ENCODE measurements around the gene MAGED1. TPM values are rescaled to one million over a fixed set of nuclear protein-coding genes. Genes with fewer than 3 reads are reported as not detected.
A peak's percentile ranks its signal among the peaks of the same experiment; 100 is the strongest.

The MAGED1 gene
- total and polyA plus RNA-seq, 2 experiments from 2014 or later = 293 to 351 TPM

- peak overlapping the region; percentile 97 for H3K4me2 ChIP-seq (ENCODE audit: unreplicated experiment)
- H3K9me3 ChIP-seq (ENCODE audit: low read depth) = no peaks in the 10 kb centered on the region
- no peak overlapping the region for H2AFZ ChIP-seq
- peak overlapping the region; percentile 100 for H3K9ac ChIP-seq
- no peaks in the 10 kb centered on the region for H3K9me2 ChIP-seq (ENCODE audit: insufficient read depth)
- H3K27me3 ChIP-seq (replicated peaks; ENCODE audit: insufficient read depth) = no peaks in the 10 kb centered on the region
- peak overlapping the region; percentile 91 for H3K27ac ChIP-seq
- H3K36me3 ChIP-seq (ENCODE audit: low read depth) = no peaks in the 10 kb centered on the region; the same call in 1 of the 2 replicates
- peak overlapping the region; percentile 97 for H3K4me3 ChIP-seq
- H3K4me1 ChIP-seq (ENCODE audit: insufficient read depth) = peaks cover 16% of the 10 kb centered on the region
- in situ Hi-C loops (cut with MboI) = no loop called here
- peaks cover 23% of the 10 kb centered on the region for H3F3A ChIP-seq (ENCODE audit: insufficient read depth)
- TF ChIP-seq EZH2 (IDR thresholded peaks at IDR 0.05; ENCODE audit: insufficient read depth, poor library complexity, severe bottlenecking) (no peak), EZH2phosphoT487 (IDR thresholded peaks at IDR 0.05; ENCODE audit: insufficient read depth, low read depth) (no peak)
- H4K20me1 ChIP-seq (ENCODE audit: insufficient read depth) = peaks cover 4% of the 10 kb centered on the region; the same call in 1 of the 2 replicates
- peaks cover 48% of the 10 kb centered on the region for H3K79me2 ChIP-seq (ENCODE audit: insufficient read depth)
- DNase-seq = peak; percentile 53
- WGBS, 2 experiments (ENCODE audit: low coverage in 1 of 2, low lambda C conversion rate in 2 of 2, missing lambda C conversion rate in 2 of 2) = 1% methylated on average over 20 to 28 of the region's 32 CpGs
Measured at GRCh38 chrX:51893931-51894696, 691 bp downstream of the MAGED1 start.

- no peaks in the 10 kb centered on the region for H3K9me3 ChIP-seq (ENCODE audit: low read depth)
- in situ Hi-C loops (cut with MboI) = no loop called here
- 1 to 2% methylated on average over 9 to 25 of the region's 25 CpGs for WGBS, 2 experiments (ENCODE audit: low coverage in 1 of 2, low lambda C conversion rate in 2 of 2, missing lambda C conversion rate in 2 of 2)
- H3K9ac ChIP-seq = peak overlapping the region; percentile 100
- no peaks in the 10 kb centered on the region for H3K9me2 ChIP-seq (ENCODE audit: insufficient read depth)
- peaks cover 48% of the 10 kb centered on the region for H3K79me2 ChIP-seq (ENCODE audit: insufficient read depth)
- H3K27ac ChIP-seq = peak overlapping the region; percentile 8; the same call in 1 of the 2 replicates
- H2AFZ ChIP-seq = no peak overlapping the region
- no peaks in the 10 kb centered on the region for H3K27me3 ChIP-seq (replicated peaks; ENCODE audit: insufficient read depth)
- H3K4me3 ChIP-seq = peak overlapping the region; percentile 97
- no peak for TF ChIP-seq EZH2phosphoT487 (IDR thresholded peaks at IDR 0.05; ENCODE audit: insufficient read depth, low read depth)
- TF ChIP-seq EZH2 (IDR thresholded peaks at IDR 0.05; ENCODE audit: insufficient read depth, poor library complexity, severe bottlenecking) = no peak
- H3K4me1 ChIP-seq (ENCODE audit: insufficient read depth) = peaks cover 19% of the 10 kb centered on the region
- peak overlapping the region; percentile 97 for H3K4me2 ChIP-seq (ENCODE audit: unreplicated experiment)
- peaks cover 25% of the 10 kb centered on the region for H3F3A ChIP-seq (ENCODE audit: insufficient read depth)
- peak; percentile 52 for DNase-seq
- peaks cover 7% of the 10 kb centered on the region; the same call in 1 of the 2 replicates for H3K36me3 ChIP-seq (ENCODE audit: low read depth)
- H4K20me1 ChIP-seq (ENCODE audit: insufficient read depth) = peaks cover 4% of the 10 kb centered on the region; the same call in 1 of the 2 replicates
Measured at GRCh38 chrX:51894697-51895336, 1.4 kb downstream of the MAGED1 start.

- 80 to 85% methylated on average over 10 to 12 of the region's 12 CpGs for WGBS, 2 experiments (ENCODE audit: low coverage in 1 of 2, low lambda C conversion rate in 2 of 2, missing lambda C conversion rate in 2 of 2)
- Histone ChIP-seq H3K9me2 (ENCODE audit: insufficient read depth) (no peaks in the 10 kb centered on the region), H3K27me3 (replicated peaks; ENCODE audit: insufficient read depth) (no peaks in the 10 kb centered on the region), H3K27ac (no peak overlapping the region), H3K9me3 (ENCODE audit: low read depth) (no peaks in the 10 kb centered on the region), H3K36me3 (ENCODE audit: low read depth) (peaks cover 24% of the 10 kb centered on the region; the same call in 1 of the 2 replicates), H3K79me2 (ENCODE audit: insufficient read depth) (peaks cover 48% of the 10 kb centered on the region), H4K20me1 (ENCODE audit: insufficient read depth) (peaks cover 4% of the 10 kb centered on the region; the same call in 1 of the 2 replicates), H3K4me1 (ENCODE audit: insufficient read depth) (peaks cover 16% of the 10 kb centered on the region), H3F3A (ENCODE audit: insufficient read depth) (peaks cover 30% of the 10 kb centered on the region), H2AFZ (no peak overlapping the region), H3K4me3 (peak overlapping the region; percentile 97; the same call in 1 of the 2 replicates), H3K9ac (no peak overlapping the region), H3K4me2 (ENCODE audit: unreplicated experiment) (no peak overlapping the region)
- DNase-seq = no peak
- in situ Hi-C loops (cut with MboI) = no loop called here
- no peak for TF ChIP-seq EZH2 (IDR thresholded peaks at IDR 0.05; ENCODE audit: insufficient read depth, poor library complexity, severe bottlenecking)
- no peak for TF ChIP-seq EZH2phosphoT487 (IDR thresholded peaks at IDR 0.05; ENCODE audit: insufficient read depth, low read depth)
Measured at GRCh38 chrX:51896626-51897025, 3.2 kb downstream of the MAGED1 start.

DNA sequence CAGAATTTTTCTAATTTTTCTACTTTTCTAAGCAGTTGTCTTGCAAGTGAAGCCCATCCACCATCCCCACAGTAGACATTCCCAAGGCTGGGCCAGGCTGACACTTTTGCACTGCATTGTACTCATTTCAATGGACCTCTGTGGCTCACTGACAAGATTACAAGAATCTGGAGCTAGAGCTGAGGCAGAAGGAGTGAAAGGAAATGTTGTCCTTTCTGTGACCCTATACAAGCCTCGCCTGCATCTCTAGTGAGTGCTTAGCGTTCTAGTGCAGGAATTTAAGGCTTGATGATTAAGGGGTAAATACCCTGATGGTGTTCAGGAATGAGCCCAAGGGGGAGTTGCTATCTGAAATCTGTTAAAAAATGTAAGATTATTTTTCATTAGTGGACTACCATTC, 6.3 kb downstream of the MAGED1 start:
- H3K36me3 ChIP-seq (ENCODE audit: low read depth) = peaks cover 33% of the 10 kb centered on the region; the same call in 1 of the 2 replicates
- no peak overlapping the region for H3K4me2 ChIP-seq (ENCODE audit: unreplicated experiment)
- peaks cover 4% of the 10 kb centered on the region; the same call in 1 of the 2 replicates for H3K4me1 ChIP-seq (ENCODE audit: insufficient read depth)
- no peak overlapping the region for H3K27ac ChIP-seq
- 59 to 81% methylated on average over 2 of the region's 2 CpGs for WGBS, 2 experiments (ENCODE audit: low coverage in 1 of 2, low lambda C conversion rate in 2 of 2, missing lambda C conversion rate in 2 of 2)
- H2AFZ ChIP-seq = no peak overlapping the region
- no peak overlapping the region for H3K9ac ChIP-seq
- no peaks in the 10 kb centered on the region for H3K9me2 ChIP-seq (ENCODE audit: insufficient read depth)
- H3K4me3 ChIP-seq = no peak overlapping the region
- in situ Hi-C loops (cut with MboI) = loop anchor here (25.0 kb wide), 1 partner anchor 162 kb away; the partner anchor contains the start of gene GSPT2
- H3K27me3 ChIP-seq (replicated peaks; ENCODE audit: insufficient read depth) = no peaks in the 10 kb centered on the region
- peak; percentile 18 for DNase-seq
- H3K79me2 ChIP-seq (ENCODE audit: insufficient read depth) = peaks cover 35% of the 10 kb centered on the region
- peaks cover 4% of the 10 kb centered on the region; the same call in 1 of the 2 replicates for H4K20me1 ChIP-seq (ENCODE audit: insufficient read depth)
- TF ChIP-seq EZH2phosphoT487 (IDR thresholded peaks at IDR 0.05; ENCODE audit: insufficient read depth, low read depth) = no peak
- no peak for TF ChIP-seq EZH2 (IDR thresholded peaks at IDR 0.05; ENCODE audit: insufficient read depth, poor library complexity, severe bottlenecking)
- peaks cover 18% of the 10 kb centered on the region; the same call in 1 of the 2 replicates for H3F3A ChIP-seq (ENCODE audit: insufficient read depth)
- no peaks in the 10 kb centered on the region for H3K9me3 ChIP-seq (ENCODE audit: low read depth)

Data from GM23248 (cell line).